Mucosa of gallbladder (tissue), 1 donor: ENCODE results near the gene STAT5B. TPM values are rescaled to one million over a fixed set of nuclear protein-coding genes. Genes with fewer than 3 reads are reported as not detected.
"Not testable (repeated sequence)": the region's sequence is repeated elsewhere in the genome, so short reads cannot be mapped to it uniquely, and the experiment has no call there.

Experiments
- DNase-seq: peaks from one replicate; pipeline ENCODE4 v3.0.0-alpha.2; 2020; ENCODE audit warnings: low spot score
- total RNA-seq: library from RNA; stranded (reverse); gene quantifications from one replicate; pipeline ENCODE4 v1.2.1, GENCODE V29; 2021
- donor health status: DM: no; HTN: no; CAD: no.

The STAT5B gene
- 61.7 TPM for total RNA-seq

GRCh38 chr17:42276359-42276608 lies at the start of gene STAT5B:
Gene STAT5B (minus strand): TSS chr17:42276391. CDS start chr17:42232127, 44,264 bp downstream.
- peak; percentile 62 for DNase-seq

- DNase-seq = no peak
Observed at GRCh38 chr17:42325026-42325425, 48.8 kb upstream of the STAT5B start.

- no peak for DNase-seq
Observed at GRCh38 chr17:42323268-42323773, 47.1 kb upstream of the STAT5B start.

- peak; percentile 94 for DNase-seq
Observed at GRCh38 chr17:42322382-42323267, 46.4 kb upstream of the STAT5B start.

DNA sequence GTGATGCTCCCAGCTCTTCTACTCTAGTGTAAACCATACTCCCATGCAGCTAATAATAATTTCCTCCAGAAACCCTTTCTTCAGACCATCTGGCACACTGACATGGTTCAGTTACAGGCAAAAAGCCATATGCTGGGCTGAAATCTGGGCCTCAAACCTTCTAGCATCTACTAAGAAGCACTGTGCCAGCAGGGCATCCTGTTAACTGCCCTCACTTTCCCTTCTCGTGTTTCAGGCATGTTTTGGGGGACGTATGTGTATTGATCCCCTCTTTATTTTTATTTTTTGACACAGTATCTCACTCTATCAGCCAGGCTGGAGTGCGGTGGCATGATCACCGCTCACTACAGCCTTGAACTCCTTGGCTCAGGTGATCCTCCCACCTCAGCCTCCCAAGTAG lies 45.4 kb upstream of the STAT5B start:
- DNase-seq = no peak

DNA sequence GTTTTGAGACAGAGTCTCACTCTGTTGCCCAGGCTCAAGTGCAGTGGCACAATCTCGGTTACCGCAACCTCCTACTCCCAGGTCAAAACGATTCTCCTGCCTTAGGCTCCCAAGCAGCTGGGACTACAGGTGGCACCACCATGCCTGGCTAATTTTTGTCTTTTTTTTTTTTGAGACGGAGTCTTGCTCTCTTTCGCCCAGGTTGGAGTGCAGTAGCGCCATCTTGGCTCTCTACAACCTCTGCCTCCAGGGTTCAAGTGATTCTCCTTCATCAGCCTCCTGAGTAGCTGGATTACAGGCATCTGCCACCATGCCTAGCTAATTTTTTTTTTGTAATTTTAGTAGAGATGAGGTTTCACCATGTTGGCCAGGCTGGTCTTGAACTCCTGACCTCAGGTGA lies 41.8 kb upstream of the STAT5B start:
- DNase-seq = not testable (repeated sequence)

DNA sequence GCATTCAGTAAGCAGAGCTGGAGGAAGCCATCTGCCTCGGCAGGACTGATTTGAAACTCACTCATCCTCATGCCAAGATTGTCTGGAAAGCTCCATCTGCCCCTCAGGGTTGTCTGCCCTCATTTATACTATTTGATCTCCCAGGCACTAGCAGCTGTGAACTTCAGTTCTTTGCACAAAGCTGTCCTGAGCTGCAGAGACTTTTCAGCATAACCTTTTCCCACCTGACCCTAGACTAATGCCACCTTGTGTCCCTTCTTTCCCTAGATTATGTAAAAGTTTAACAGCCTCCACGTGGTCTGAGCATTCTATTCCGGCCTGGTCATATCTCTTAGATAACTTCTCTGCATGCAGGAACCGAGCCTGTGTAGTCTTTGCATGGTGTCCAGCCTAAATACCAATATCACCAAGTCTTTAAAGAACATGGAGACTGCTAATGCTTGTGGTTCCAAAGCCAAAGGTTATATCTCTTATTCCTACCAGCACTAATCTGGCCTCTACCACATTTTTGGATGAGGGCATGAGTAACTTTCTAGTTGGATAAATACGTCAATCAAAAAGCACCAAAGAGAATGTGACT lies 41.2 kb upstream of the STAT5B start:
- no peak for DNase-seq

DNA sequence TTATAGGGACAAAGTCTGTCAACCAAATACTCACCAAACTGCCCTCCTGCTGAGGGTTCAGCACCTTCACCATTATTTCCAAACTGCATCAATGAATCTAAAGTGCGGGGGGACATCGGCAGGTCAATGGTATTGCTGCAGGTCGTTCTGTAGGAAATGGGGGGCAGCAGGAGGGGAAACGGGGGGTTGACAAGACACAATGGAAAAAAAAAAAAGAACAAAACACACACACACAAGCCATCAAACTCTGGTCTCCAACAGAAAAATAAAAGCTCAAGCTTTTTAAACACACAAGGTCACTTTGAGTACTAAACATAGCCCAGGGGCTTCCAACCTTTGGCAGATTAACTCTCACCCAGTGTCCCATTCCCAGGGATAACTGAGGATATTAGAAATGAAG lies 40.6 kb upstream of the STAT5B start:
- no peak for DNase-seq

GRCh38 chr17:42315402-42316156 lies 39.4 kb upstream of the STAT5B start:
- no peak for DNase-seq

DNA sequence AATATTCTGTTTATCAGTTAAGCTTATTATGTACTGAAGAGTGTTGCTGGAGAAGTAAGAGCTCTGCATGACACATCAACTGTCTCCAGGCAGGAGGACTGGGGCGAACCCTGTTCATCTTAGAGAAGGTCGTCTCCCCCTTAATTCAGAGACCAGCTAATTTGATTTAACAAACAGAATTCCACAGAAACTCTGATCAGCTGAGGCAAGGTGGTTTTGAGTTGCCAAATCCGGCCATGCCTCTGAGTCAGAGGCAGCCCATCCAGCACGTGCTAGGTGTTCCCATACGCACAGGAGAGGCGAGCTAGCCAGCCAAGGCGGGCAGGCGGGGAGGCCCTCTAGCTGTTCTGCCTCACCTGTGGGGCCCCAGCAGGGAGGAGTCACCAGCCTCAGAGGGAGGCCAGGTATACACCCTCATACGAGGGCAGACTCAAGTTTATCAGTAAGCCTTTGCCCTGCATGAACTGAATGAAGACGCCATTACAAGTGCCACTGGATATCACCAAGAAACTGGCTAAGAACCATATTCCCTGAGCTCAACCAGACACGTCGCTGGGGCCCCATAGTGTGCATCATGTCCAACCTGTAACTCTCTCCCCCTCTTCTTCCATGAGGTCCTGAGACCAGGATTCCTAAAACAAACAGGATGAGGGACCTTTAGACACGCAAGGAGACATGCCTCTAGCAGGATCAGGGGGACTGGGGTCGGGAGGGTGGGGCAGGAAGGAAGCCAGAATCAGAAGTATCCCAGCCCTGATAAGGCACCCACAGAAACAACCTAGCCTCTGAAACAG lies 37.8 kb upstream of the STAT5B start:
- no peak for DNase-seq

DNA sequence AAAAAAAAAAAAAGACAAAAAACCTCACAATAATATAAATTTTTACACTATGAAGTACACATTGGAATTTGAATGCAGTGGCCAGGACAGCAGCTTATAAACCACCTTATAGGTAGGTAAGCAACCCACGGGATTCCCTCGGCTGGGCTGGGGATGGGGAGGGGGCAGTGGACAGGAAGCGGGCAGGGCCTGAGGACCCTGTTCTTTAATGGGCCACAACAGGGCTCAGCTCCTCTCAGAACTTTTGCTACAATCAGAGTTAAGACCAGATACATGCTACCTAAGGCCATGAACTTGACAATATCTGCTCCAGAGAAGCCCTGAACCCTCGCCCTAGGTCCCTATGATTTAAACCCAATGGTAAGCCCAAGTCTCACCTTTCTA lies 37.2 kb upstream of the STAT5B start:
- DNase-seq = no peak

- peak; percentile 80 for DNase-seq
Observed at GRCh38 chr17:42312285-42313130, 36.3 kb upstream of the STAT5B start.

- DNase-seq = no peak
Observed at GRCh38 chr17:42312035-42312284, 35.8 kb upstream of the STAT5B start.

DNA sequence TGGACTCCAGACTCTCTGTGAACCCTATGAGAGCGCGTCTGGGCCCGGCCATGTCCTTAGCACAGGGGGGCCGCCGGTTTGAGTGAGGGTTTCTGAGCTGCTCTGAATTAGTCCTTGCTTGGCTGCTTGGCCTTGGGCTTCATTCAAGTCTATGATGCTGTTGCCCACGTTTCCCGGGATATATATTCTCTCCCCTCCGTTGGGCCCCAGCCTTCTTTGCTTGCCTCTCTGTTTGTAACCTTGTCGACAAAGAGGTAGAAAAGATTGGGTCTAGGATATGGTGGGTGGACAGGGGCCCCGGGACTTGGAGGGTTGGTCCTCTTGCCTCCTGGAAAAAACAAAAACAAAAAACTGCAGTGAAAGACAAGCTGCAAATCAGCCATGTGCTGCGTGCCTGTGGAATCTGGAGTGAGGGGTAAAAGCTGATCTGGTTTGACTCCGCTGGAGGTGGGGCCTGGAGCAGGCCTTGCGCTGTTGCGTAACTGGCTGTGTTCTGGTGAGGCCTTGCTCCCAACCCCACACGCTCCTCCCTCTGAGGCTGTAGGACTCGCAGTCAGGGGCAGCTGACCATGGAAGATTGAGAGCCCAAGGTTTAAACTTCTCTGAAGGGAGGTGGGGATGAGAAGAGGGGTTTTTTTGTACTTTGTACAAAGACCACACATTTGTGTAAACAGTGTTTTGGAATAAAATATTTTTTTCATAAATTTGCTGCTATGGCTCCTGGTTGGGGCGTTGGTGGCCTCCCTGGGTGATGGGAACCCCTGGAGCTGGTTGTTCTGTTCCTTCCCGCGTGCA lies 35.2 kb upstream of the STAT5B start:
- DNase-seq = peak; percentile 87

DNA sequence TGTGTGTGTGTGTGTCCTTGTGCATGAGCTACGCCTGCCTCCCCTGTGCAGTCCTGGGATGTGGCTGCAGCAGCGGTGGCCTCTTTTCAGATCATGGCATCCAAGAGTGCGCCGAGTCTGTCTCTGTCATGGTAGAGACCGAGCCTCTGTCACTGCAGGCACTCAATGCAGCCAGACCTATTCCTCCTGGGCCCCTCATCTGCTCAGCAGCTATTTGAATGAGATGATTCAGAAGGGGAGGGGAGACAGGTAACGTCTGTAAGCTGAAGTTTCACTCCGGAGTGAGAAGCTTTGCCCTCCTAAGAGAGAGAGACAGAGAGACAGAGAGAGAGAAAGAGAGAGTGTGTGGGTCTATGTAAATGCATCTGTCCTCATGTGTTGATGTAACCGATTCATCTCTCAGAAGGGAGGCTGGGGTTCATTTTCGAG lies 34.6 kb upstream of the STAT5B start:
- no peak for DNase-seq

DNA sequence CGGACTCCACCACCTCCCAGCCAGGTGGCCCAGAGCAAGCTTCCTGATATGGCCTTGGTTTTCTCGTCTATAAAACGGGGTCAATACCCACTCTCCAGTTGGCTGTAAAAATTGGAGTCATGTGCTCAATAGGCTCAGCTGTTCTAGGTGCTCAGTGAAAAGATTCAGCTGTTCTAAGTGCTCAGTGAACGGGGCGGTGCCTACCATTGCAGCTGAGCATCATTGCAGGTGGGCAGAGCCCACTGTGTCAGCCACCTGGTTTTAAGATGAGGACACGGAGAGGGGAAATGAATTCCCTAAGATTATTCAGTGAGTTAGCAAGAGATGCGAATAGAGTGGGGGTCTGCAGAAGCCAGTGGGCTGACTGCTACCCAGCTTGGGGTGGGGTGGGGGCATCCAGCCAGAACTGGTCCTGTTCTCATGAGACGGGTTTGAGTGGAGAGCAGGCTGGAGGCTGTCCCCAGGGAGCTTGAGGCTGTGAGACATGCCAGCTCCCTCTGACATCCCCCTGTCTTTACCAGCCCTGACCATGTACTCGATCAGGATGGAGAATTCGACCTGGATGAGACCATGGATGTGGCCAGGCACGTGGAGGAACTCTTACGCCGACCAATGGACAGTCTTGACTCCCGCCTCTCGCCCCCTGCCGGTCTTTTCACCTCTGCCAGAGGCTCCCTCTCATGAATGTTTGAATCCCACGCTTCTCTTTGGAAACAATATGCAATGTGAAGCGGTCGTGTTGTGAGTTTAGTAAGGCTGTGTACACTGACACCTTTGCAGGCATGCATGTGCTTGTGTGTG lies 34.0 kb upstream of the STAT5B start:
- no peak for DNase-seq

GRCh38 chr17:42309142-42309541 lies 33.0 kb upstream of the STAT5B start:
- DNase-seq = no peak

DNA sequence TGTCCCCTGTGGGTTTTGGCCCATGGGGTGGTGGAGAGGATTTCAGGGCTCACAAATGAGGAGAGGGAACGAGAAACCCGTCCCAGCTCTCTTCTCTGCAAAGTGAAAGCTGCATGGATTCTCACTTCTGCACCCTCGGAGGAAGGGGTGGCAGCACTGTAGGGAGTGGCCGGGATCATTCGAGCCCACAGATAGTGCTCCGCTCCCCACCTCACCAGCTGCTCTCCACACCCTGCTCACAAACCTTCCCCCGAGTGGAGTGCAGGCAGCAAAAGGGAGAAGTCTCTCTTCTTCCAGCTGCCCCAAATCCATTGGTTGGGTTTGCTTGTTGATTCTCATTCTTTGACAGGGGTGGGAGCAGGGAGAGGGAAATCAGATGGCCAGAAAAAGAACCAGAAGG lies 32.3 kb upstream of the STAT5B start:
- no peak for DNase-seq

- no peak for DNase-seq
Observed at GRCh38 chr17:42307362-42307927, 31.3 kb upstream of the STAT5B start.
